GM19240 (cell line): ENCODE data around the gene KIF26B.
"Not testable (repeated sequence)": the region's sequence is repeated elsewhere in the genome, so short reads cannot be mapped to it uniquely, and the experiment has no call there.

Experiments
- DNase-seq: peaks from one replicate; pipeline ENCODE4 v3.0.0; 2011; ENCODE audit warnings: low spot score; ENCODE audit not compliant: insufficient read length

KIF26B gene

GRCh38 chr1:245382981-245383380 is 228.2 kb downstream of the KIF26B start:
- DNase-seq: no peak

- DNase-seq: no peak
Observed at GRCh38 chr1:245383396-245384330, 228.9 kb downstream of the KIF26B start.

GRCh38 chr1:245386297-245386971 is 231.6 kb downstream of the KIF26B start:
- no peak for DNase-seq

- DNase-seq: no peak
Observed at GRCh38 chr1:245388687-245389086, 233.9 kb downstream of the KIF26B start.

GRCh38 chr1:245389873-245390272 is 235.1 kb downstream of the KIF26B start:
- DNase-seq: no peak

- DNase-seq: no peak
Observed at GRCh38 chr1:245390975-245391374, 236.2 kb downstream of the KIF26B start.

- no peak for DNase-seq
Observed at GRCh38 chr1:245393694-245394093, 238.9 kb downstream of the KIF26B start.

- DNase-seq: no peak
Observed at GRCh38 chr1:245395680-245396079, 240.9 kb downstream of the KIF26B start.

GRCh38 chr1:245396615-245397014 is 241.8 kb downstream of the KIF26B start:
- no peak for DNase-seq

GRCh38 chr1:245397771-245398170 is 243.0 kb downstream of the KIF26B start:
- no peak for DNase-seq

GRCh38 chr1:245398180-245398579 is 243.4 kb downstream of the KIF26B start:
- no peak for DNase-seq

- no peak for DNase-seq
Observed at GRCh38 chr1:245401881-245402587, 247.2 kb downstream of the KIF26B start.

GRCh38 chr1:245402998-245403397 is 248.2 kb downstream of the KIF26B start:
- not testable (repeated sequence) for DNase-seq

- DNase-seq: no peak
Observed at GRCh38 chr1:245404527-245404926, 249.7 kb downstream of the KIF26B start.

- DNase-seq: no peak
Observed at GRCh38 chr1:245404952-245405351, 250.2 kb downstream of the KIF26B start.

GRCh38 chr1:245406426-245406825 is 251.6 kb downstream of the KIF26B start:
- DNase-seq: no peak

- no peak for DNase-seq
Observed at GRCh38 chr1:245407983-245408382, 253.2 kb downstream of the KIF26B start.

GRCh38 chr1:245409341-245410195 is 254.8 kb downstream of the KIF26B start:
- no peak for DNase-seq

- no peak for DNase-seq
Observed at GRCh38 chr1:245411245-245412036, 256.7 kb downstream of the KIF26B start.

GRCh38 chr1:245412306-245412705 is 257.5 kb downstream of the KIF26B start:
- no peak for DNase-seq
